ENCODE results near the gene TTLL6.

TTLL6 gene

DNA sequence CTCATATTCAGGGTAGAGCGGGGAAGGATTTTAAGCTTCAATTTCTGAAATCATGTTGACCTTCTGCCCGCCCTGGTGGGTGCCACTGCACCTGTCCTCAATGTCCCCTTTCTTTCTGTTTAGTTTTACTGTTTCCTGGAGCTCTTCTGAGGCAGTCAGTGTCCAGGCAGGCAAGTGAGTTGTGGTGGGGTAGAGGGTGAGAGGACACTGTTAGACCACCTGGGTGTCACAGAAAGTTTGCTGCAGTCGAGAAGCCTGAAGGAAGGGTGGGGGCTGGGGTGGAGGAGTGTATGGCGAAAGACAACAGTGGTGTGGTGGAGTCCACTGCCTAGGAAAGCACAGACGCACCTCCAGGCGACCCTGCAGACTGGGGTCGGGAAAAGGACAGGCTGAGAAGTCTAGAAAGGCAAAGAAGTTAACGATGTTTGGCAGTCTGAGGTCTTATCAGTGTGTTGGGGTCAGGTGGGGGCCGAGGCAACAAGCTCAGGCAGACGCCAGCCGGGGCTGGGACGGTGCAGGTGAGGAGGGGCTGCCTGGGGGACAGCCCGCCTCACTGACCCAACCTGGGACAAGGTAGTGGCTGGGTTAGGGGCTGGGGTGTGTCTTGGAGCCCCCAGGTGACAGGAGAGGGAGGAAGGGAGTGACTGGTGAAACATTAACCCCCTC is 65.2 kb downstream of the TTLL6 start:
- no peak for DNase-seq (ENCODE audit: low read depth in 1 of 2, low spot score in 1 of 2)
- in situ Hi-C loops (cut with HindIII; ENCODE audit: low pct_unique_long_range_greater_than_20kb, low sequenced_read_pairs) = no loop called here
- no peak for TF ChIP-seq JUND (IDR thresholded peaks at IDR 0.05; ENCODE audit: low read depth)

DNA sequence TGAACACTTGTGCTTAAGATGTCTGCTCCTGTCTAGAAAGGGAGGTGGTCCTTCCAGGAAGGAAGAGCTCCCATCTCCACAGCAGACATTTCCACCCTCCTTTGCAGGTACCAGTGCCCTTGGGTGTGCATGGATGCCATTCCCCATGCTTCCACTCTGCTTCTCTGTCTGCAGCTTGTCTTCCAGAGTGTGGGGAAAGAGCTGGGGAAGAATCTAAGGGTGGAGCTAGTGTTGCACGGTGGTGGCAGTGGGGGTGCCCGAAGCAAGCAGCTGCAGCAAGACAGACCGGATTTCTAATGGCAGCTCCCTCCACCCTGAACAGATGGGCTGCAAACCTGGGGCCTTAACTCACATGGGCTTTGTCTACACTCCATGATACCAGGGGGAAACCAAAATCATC is 65.9 kb downstream of the TTLL6 start:
- in situ Hi-C loops (cut with HindIII; ENCODE audit: low pct_unique_long_range_greater_than_20kb, low sequenced_read_pairs) = no loop called here
- peak; percentile 49 to 76 for DNase-seq (ENCODE audit: low read depth in 1 of 2, low spot score in 1 of 2)
- TF ChIP-seq JUND (IDR thresholded peaks at IDR 0.05; ENCODE audit: low read depth) = no peak

DNA sequence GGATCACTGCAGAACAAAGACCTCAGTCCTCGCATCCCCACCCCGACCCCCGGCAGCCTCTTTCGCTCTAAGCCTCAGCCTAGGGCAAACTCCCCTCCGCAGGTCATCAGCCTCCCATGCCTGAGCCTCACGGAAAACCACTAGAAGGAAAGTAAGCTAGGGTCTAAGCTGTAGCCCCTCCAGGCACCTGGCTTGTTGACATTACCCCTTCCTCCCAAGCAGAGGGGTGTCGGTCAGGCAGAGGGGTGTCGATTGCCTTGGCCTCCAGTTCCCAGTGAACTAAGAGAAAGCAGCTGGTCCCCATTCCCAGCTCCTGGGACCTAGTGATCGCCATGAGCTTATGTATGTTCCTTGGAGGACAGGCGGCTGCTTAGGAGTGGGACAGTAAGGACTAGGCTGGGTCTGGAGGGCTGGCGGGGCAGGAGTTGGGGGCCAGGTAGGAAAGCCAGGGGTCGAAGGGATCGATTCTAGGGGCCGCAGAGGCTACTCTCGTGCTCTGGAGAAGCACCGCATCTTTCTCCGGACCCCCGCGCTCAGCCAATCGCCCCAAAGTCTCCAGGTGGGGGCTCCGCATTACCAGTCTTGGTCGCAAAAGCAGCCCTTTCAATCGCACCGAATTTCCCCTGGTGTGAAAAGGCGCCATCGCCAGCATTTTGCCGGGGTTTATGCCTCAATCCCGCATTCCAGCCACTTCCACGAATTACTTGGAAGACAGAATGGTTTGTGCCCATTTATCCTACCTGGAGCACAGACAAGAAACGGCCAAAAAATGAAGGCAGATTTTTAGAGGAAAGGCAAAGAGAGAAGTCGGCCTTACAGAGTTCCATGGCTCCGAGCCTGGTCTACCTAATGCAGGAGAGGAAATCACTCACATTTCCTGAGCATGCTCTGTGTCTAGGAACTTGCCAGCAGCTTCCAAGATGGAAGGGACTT is 67.1 kb downstream of the TTLL6 start:
- TF ChIP-seq JUND (IDR thresholded peaks at IDR 0.05; ENCODE audit: low read depth) = no peak
- no peak for DNase-seq (ENCODE audit: low read depth in 1 of 2, low spot score in 1 of 2)
- in situ Hi-C loops (cut with HindIII; ENCODE audit: low pct_unique_long_range_greater_than_20kb, low sequenced_read_pairs) = no loop called here

DNA sequence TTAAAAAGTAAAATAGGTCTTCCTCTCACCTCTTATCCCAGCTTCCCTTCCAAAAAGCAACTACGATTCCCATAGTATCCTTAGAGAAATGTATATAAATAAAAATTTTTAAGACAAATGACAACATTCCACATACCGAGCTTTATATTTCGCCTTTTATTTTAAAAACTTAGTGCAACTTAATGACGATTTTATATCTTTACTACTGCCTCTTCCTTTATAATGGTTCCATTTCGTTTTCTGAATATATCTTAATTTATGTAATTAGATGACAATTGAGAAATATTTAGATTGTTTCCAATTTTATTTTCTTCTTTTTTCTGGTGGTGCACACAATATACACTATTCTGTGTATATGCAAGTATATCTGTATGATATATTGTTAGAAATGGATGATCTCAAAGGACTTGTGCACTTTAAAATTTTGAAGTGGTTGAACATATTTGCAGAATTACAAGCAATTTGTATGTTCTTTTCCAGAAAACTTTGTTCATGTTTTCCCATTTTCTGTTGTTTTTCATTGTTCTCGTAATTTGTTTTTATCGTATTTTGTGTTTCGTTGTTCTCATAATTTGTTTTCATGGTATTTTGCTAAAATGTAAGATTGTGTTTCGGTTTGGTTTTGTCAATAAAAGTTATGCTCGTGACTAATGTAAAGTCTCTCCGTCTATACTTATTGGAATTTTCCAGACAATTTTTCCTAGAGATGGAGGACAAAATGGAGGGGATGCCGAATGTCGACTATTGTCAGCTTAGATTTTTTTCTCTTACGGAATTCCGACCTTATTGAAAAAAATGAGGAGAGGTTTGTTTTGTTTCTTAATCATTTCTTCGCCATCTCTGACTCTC is 68.1 kb downstream of the TTLL6 start:
- no peak for TF ChIP-seq JUND (IDR thresholded peaks at IDR 0.05; ENCODE audit: low read depth)
- DNase-seq (ENCODE audit: low read depth in 1 of 2, low spot score in 1 of 2) = no peak
- in situ Hi-C loops (cut with HindIII; ENCODE audit: low pct_unique_long_range_greater_than_20kb, low sequenced_read_pairs) = no loop called here

GRCh38 chr17:48747445-48748363 is 69.3 kb downstream of the TTLL6 start:
- in situ Hi-C loops (cut with HindIII; ENCODE audit: low pct_unique_long_range_greater_than_20kb, low sequenced_read_pairs) = no loop called here
- no peak for DNase-seq (ENCODE audit: low read depth in 1 of 2, low spot score in 1 of 2)
- TF ChIP-seq JUND (IDR thresholded peaks at IDR 0.05; ENCODE audit: low read depth) = no peak

DNA sequence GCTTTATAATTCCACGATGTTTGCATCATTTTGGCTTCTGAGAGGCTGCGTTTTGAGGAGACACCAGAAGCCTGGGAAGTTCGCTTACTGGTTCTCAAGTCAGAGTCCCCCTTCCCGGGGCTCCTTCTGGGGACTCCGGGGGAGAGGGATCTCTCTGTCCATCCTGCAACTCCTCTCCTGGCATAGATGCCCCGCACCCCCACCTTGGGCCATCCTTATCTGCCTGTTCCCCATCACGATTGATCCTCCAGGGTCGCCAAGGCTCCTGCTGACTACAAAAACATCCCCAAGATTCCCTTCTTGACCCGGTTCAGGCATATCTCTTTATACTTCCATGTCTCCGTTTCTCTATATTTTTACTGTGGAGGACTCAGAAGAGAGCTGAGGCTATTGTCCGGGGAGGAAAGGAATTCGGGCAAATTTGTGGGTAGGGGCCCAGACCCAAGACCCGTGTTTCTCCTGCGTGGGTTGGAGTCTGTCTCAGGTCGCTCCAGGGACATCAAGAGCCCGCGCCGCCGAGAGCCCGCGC is 70.0 kb downstream of the TTLL6 start:
- TF ChIP-seq JUND (IDR thresholded peaks at IDR 0.05; ENCODE audit: low read depth) = no peak
- in situ Hi-C loops (cut with HindIII; ENCODE audit: low pct_unique_long_range_greater_than_20kb, low sequenced_read_pairs) = no loop called here
- no peak for DNase-seq (ENCODE audit: low read depth in 1 of 2, low spot score in 1 of 2)

- DNase-seq (ENCODE audit: low read depth in 1 of 2, low spot score in 1 of 2) = peak in 1 of 2 experiments; percentile 44
- no peak for TF ChIP-seq JUND (IDR thresholded peaks at IDR 0.05; ENCODE audit: low read depth)
- in situ Hi-C loops (cut with HindIII; ENCODE audit: low pct_unique_long_range_greater_than_20kb, low sequenced_read_pairs) = no loop called here
Observed at GRCh38 chr17:48745381-48746275, 71.4 kb downstream of the TTLL6 start.

GRCh38 chr17:48740537-48740936 is 76.5 kb downstream of the TTLL6 start:
- TF ChIP-seq JUND (IDR thresholded peaks at IDR 0.05; ENCODE audit: low read depth) = no peak
- DNase-seq (ENCODE audit: low read depth in 1 of 2, low spot score in 1 of 2) = no peak
- in situ Hi-C loops (cut with HindIII; ENCODE audit: low pct_unique_long_range_greater_than_20kb, low sequenced_read_pairs) = no loop called here

GRCh38 chr17:48738803-48739526 is 78.1 kb downstream of the TTLL6 start:
- peak in 1 of 2 experiments; percentile 39 for DNase-seq (ENCODE audit: low read depth in 1 of 2, low spot score in 1 of 2)
- no peak for TF ChIP-seq JUND (IDR thresholded peaks at IDR 0.05; ENCODE audit: low read depth)
- in situ Hi-C loops (cut with HindIII; ENCODE audit: low pct_unique_long_range_greater_than_20kb, low sequenced_read_pairs) = no loop called here

- no peak for TF ChIP-seq JUND (IDR thresholded peaks at IDR 0.05; ENCODE audit: low read depth)
- no peak for DNase-seq (ENCODE audit: low read depth in 1 of 2, low spot score in 1 of 2)
- in situ Hi-C loops (cut with HindIII; ENCODE audit: low pct_unique_long_range_greater_than_20kb, low sequenced_read_pairs) = no loop called here
Observed at GRCh38 chr17:48738424-48738802, 78.6 kb downstream of the TTLL6 start.

All from T47D (cell line).